Cardiac muscle cell (in vitro differentiated cells and primary cell): ENCODE results near the gene DNAH6. TPM values are rescaled to one million over a fixed set of nuclear protein-coding genes. Genes with fewer than 3 reads are reported as not detected.

ENCODE experiments used
- DNase-seq, 2 donors: peaks; one replicate each; pipeline versions ENCODE4 v3.0.0 to v3.0.0-alpha.2; 2010 to 2017; ENCODE audit warnings: low read depth in 1 of 2, low spot score in 1 of 2
- H3K27ac ChIP-seq: fragments of 200-600 bp; sonication (generic); 2 replicates; pipeline ENCODE4 v1.5.1; 2016
- H3K27me3 ChIP-seq: fragments of 200-600 bp; sonication (generic); 2 replicates; pipeline ENCODE4 v1.6.0; 2016; ENCODE audit warnings: control low read depth
- H3K36me3 ChIP-seq: fragments of 200-600 bp; sonication (generic); 2 replicates; pipeline ENCODE4 v1.5.1; 2016; ENCODE audit warnings: control low read depth
- H3K4me1 ChIP-seq: fragments of 200-600 bp; sonication (generic); 2 replicates; pipeline ENCODE4 v1.8.1; 2017; ENCODE audit warnings: low read depth, mild to moderate bottlenecking, mixed run types
- H3K4me3 ChIP-seq: fragments of 200-600 bp; sonication (generic); 2 replicates; pipeline ENCODE4 v1.5.1; 2016; ENCODE audit warnings: mild to moderate bottlenecking
- H3K9me3 ChIP-seq: fragments of 200-600 bp; sonication (generic); 2 replicates; pipeline ENCODE4 v1.5.1; 2017; ENCODE audit warnings: low read depth, mild to moderate bottlenecking, control low read depth
- polyA plus RNA-seq: library from polyadenylated mRNA; unstranded; fragments of >200 nt; fragmentation: Nextera tagmentation; extraction: Ambion mirVana; gene quantifications from 2 replicates; pipeline ENCODE4 v1.2.1, GENCODE V29; 2016
- total RNA-seq: library from RNA; depleted of rRNA; stranded (reverse); fragments of >200 nt; gene quantifications from 2 replicates; pipeline ENCODE4 v1.2.3, GENCODE V29; 2016
- TF ChIP-seq, protein P1 (sequence below): IDR thresholded peaks from 2 replicates; pipeline ENCODE4 v1.5.1; 2012; ENCODE audit warnings: low read depth, mild to moderate bottlenecking, low read length

Gene DNAH6
- total and polyA plus RNA-seq, 2 experiments from 2014 or later, result 0.66 to 0.73 TPM

GRCh38 chr2:84646514-84646913 lies 130.2 kb downstream of the DNAH6 start:
- Histone ChIP-seq H3K36me3 (no peaks in the 10 kb centered on the region), H3K27ac (no peak overlapping the region), H3K9me3 (no peaks in the 10 kb centered on the region), H3K4me3 (no peak overlapping the region), H3K27me3 (no peaks in the 10 kb centered on the region), H3K4me1 (no peaks in the 10 kb centered on the region)
- DNase-seq, result peak in 1 of 2 donors; percentile 0
- TF ChIP-seq, protein P1, sequence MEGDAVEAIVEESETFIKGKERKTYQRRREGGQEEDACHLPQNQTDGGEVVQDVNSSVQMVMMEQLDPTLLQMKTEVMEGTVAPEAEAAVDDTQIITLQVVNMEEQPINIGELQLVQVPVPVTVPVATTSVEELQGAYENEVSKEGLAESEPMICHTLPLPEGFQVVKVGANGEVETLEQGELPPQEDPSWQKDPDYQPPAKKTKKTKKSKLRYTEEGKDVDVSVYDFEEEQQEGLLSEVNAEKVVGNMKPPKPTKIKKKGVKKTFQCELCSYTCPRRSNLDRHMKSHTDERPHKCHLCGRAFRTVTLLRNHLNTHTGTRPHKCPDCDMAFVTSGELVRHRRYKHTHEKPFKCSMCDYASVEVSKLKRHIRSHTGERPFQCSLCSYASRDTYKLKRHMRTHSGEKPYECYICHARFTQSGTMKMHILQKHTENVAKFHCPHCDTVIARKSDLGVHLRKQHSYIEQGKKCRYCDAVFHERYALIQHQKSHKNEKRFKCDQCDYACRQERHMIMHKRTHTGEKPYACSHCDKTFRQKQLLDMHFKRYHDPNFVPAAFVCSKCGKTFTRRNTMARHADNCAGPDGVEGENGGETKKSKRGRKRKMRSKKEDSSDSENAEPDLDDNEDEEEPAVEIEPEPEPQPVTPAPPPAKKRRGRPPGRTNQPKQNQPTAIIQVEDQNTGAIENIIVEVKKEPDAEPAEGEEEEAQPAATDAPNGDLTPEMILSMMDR, result no peak

GRCh38 chr2:84647267-84647666 lies 131.0 kb downstream of the DNAH6 start:
- H3K9me3 ChIP-seq, result no peaks in the 10 kb centered on the region
- TF ChIP-seq, protein P1, result no peak
- H3K36me3 ChIP-seq, result no peaks in the 10 kb centered on the region
- H3K4me1 ChIP-seq, result no peaks in the 10 kb centered on the region
- DNase-seq, result no peak
- no peak overlapping the region for H3K27ac ChIP-seq
- H3K4me3 ChIP-seq, result no peak overlapping the region
- H3K27me3 ChIP-seq, result no peaks in the 10 kb centered on the region

DNA sequence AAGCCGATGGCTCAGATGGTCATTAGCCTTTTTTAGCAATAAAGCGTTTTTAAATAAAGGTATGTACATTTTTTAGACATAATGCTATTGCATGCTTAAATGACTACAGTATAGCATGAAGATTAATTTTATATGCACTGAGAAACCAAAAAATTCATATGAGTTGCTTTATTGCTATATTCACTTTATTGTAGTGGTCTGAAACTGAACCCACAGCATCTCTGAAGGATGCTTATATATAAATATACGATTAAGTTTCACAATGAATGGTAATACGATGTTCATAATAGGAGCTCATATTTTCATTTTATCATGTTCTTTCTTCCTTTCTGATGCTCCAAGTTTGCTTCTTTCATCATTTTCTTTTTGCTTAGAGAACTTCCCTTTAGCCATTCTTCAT lies 132.8 kb downstream of the DNAH6 start:
- DNase-seq, result no peak
- no peaks in the 10 kb centered on the region for H3K9me3 ChIP-seq

GRCh38 chr2:84649487-84650142 lies 133.3 kb downstream of the DNAH6 start:
- H3K27me3 ChIP-seq, result no peaks in the 10 kb centered on the region
- TF ChIP-seq, protein P1, result no peak
- DNase-seq, result no peak
- H3K9me3 ChIP-seq, result no peaks in the 10 kb centered on the region
- H3K4me1 ChIP-seq, result no peaks in the 10 kb centered on the region
- no peak overlapping the region for H3K4me3 ChIP-seq
- H3K27ac ChIP-seq, result no peak overlapping the region
- no peaks in the 10 kb centered on the region for H3K36me3 ChIP-seq

More for the DNA sequence above, 132.8 kb downstream of the DNAH6 start:
- H3K36me3 ChIP-seq, result no peaks in the 10 kb centered on the region
- TF ChIP-seq, protein P1, result no peak
- no peaks in the 10 kb centered on the region for H3K4me1 ChIP-seq
- no peaks in the 10 kb centered on the region for H3K27me3 ChIP-seq
- no peak overlapping the region for H3K4me3 ChIP-seq
- H3K27ac ChIP-seq, result no peak overlapping the region

DNA sequence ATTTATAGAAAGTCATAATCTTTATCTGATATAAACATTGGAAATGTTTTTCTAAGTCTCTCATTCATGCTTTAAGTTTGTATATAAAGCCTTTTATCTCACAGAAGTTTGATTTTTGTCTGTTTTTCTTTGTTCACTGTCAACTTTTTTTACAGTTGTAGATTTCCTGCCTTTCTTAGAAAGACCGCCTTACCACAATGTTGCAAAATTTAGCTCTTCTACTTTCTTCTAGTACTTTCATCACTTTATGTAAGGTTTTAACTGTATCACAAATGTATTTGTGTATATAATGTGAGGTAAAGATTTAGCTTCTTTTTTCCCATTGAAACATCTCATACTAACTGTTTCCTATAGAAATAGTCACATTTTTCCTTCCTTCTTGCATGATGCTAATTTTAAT lies 136.1 kb downstream of the DNAH6 start:
- no peak for DNase-seq
- Histone ChIP-seq H3K4me3 (no peak overlapping the region), H3K36me3 (no peaks in the 10 kb centered on the region), H3K27me3 (peaks cover 3% of the 10 kb centered on the region), H3K9me3 (no peaks in the 10 kb centered on the region), H3K4me1 (no peaks in the 10 kb centered on the region), H3K27ac (no peak overlapping the region)
- TF ChIP-seq, protein P1, result no peak
